SK-N-SH (cell line): Measurements from ENCODE around the gene ZEB1. TPM values are rescaled to one million over a fixed set of nuclear protein-coding genes. Genes with fewer than 3 reads are reported as not detected.

Experiments used
- CTCF ChIA-PET: fragments of 300-600, 350-600 bp; formaldehyde crosslinking; extraction: SDS; loops from one replicate; lab custom pipeline; 2021; lab: Yijun Ruan, JAX
- POLR2A ChIA-PET: fragments of 350-600 bp; sonication (Branson Sonifier 250); formaldehyde crosslinking; extraction: SDS; loops from one replicate; lab custom pipeline; 2020; ENCODE audit warnings: antibody characterized with exemption, inconsistent platforms; lab: Yijun Ruan, JAX
- DNase-seq: peaks from one replicate; pipeline ENCODE4 v3.0.0; 2012
- H2AFZ ChIP-seq: fragments of 200-600 bp; sonication (generic); 2 replicates; pipeline ENCODE4 v1.8.1; 2016; ENCODE audit warnings: antibody characterized with exemption, mild to moderate bottlenecking, low read depth
- H3F3A ChIP-seq: fragments of 200-600 bp; sonication (generic); replicated peaks from 2 replicates; pipeline ENCODE3; 2016; ENCODE audit warnings: antibody characterized with exemption, mild to moderate bottlenecking; ENCODE audit not compliant: insufficient read depth
- H3K27ac ChIP-seq, 2 experiments: fragments of 200-500 bp in 1 of 2; fragments of 200-600 bp in 1 of 2; sonication (Bioruptor generic) in 1 of 2; sonication (generic), shearing (Covaris generic) in 1 of 2; 2 replicates each; pipeline versions ENCODE4 v1.5.1 to v1.6.1; 2014 to 2016; ENCODE audit warnings: low read depth in 2 of 2, inconsistent platforms in 1 of 2, low read length in 1 of 2, mild to moderate bottlenecking in 1 of 2, mixed read lengths in 1 of 2
- H3K27me3 ChIP-seq: fragments of 200-600 bp; sonication (generic), shearing (Covaris generic); 2 replicates; pipeline ENCODE4 v1.6.1; 2016; ENCODE audit warnings: mixed run types; ENCODE audit not compliant: insufficient read depth
- H3K36me3 ChIP-seq, 2 experiments: fragments of 200-500 bp in 1 of 2; fragments of 200-600 bp in 1 of 2; sonication (Bioruptor generic) in 1 of 2; sonication (generic) in 1 of 2; replicated peaks in 1 of 2; 2 replicates each; pipeline versions ENCODE3 to v1.5.1; 2014 to 2016; ENCODE audit warnings: low read length in 1 of 2, mild to moderate bottlenecking in 1 of 2; ENCODE audit not compliant: insufficient read depth in 2 of 2, control insufficient read depth in 1 of 2
- H3K4me1 ChIP-seq, 2 experiments: fragments of 200-500 bp in 1 of 2; fragments of 200-600 bp in 1 of 2; sonication (Bioruptor generic) in 1 of 2; sonication (generic), shearing (Covaris generic) in 1 of 2; 2 replicates each; pipeline versions ENCODE4 v1.5.1 to v1.6.1; 2014 to 2016; ENCODE audit warnings: low read depth in 1 of 2, low read length in 1 of 2, mixed run types in 1 of 2; ENCODE audit not compliant: insufficient read depth in 2 of 2, control insufficient read depth in 1 of 2
- H3K4me2 ChIP-seq: fragments of 200-600 bp; sonication (generic), shearing (Covaris generic); 2 replicates; pipeline ENCODE4 v1.6.1; 2017; ENCODE audit warnings: mixed run types
- H3K4me3 ChIP-seq, 2 experiments: fragments of 200-500 bp in 1 of 2; fragments of 200-600 bp in 1 of 2; sonication (Bioruptor generic) in 1 of 2; sonication (generic), shearing (Covaris generic) in 1 of 2; 2 replicates each; pipeline versions ENCODE4 v1.5.1 to v1.8.1; 2014 to 2016; ENCODE audit warnings: low read depth in 2 of 2, inconsistent platforms in 1 of 2, low read length in 1 of 2, mild to moderate bottlenecking in 1 of 2, mixed read lengths in 1 of 2, moderate library complexity in 1 of 2
- H3K79me2 ChIP-seq: fragments of 200-600 bp; sonication (generic); 2 replicates; pipeline ENCODE4 v1.8.1; 2017; ENCODE audit warnings: mild to moderate bottlenecking; ENCODE audit not compliant: insufficient read depth
- H3K9ac ChIP-seq: fragments of 200-600 bp; sonication (generic); 2 replicates; pipeline ENCODE4 v1.6.1; 2017; ENCODE audit warnings: mixed run types
- H3K9me2 ChIP-seq: fragments of 200-600 bp; sonication (generic); 2 replicates; pipeline ENCODE4 v1.6.1; 2017; ENCODE audit warnings: mixed run types
- H3K9me3 ChIP-seq: fragments of 200-600 bp; sonication (generic); 2 replicates; pipeline ENCODE4 v1.6.1; 2017; ENCODE audit warnings: mixed run types, mild to moderate bottlenecking, moderate library complexity
- H4K20me1 ChIP-seq: fragments of 200-600 bp; sonication (generic); 2 replicates; pipeline ENCODE4 v1.6.1; 2017; ENCODE audit warnings: mild to moderate bottlenecking, mixed run types; ENCODE audit not compliant: insufficient read depth
- EP300 ChIP-seq, 2 experiments: IDR thresholded peaks; 2 replicates each; pipeline versions ENCODE4 v1.4.0 to v1.6.1; 2012; ENCODE audit warnings: borderline replicate concordance in 1 of 2, low read depth in 1 of 2, low read length in 1 of 2
- FOSL2 ChIP-seq: IDR thresholded peaks from 2 replicates; pipeline ENCODE4 v1.4.0; 2012; ENCODE audit warnings: low read depth, mild to moderate bottlenecking, moderate library complexity, borderline replicate concordance
- FOXJ3 ChIP-seq: sonication (generic); formaldehyde crosslinking; IDR thresholded peaks from 2 replicates; pipeline ENCODE4 v1.5.1; 2020; ENCODE audit warnings: mild to moderate bottlenecking, missing genetic modification reagents
- GABPA ChIP-seq: IDR thresholded peaks from 2 replicates; pipeline ENCODE4 v1.4.0; 2012; ENCODE audit warnings: low read depth, mild to moderate bottlenecking
- JUND ChIP-seq: IDR thresholded peaks from 2 replicates; pipeline ENCODE4 v1.4.0; 2012
- MAX ChIP-seq: IDR thresholded peaks from 2 replicates; pipeline ENCODE4 v1.4.0; 2012; ENCODE audit warnings: low read depth
- MEF2A ChIP-seq: IDR thresholded peaks from 2 replicates; pipeline ENCODE4 v1.4.0; 2012; ENCODE audit warnings: low read depth, borderline replicate concordance
- MXI1 ChIP-seq: IDR thresholded peaks from 2 replicates; pipeline ENCODE4 v1.6.1; 2012; ENCODE audit warnings: mild to moderate bottlenecking, low read depth, low read length, improper control_type of control experiment
- NRF1 ChIP-seq: IDR thresholded peaks from 2 replicates; pipeline ENCODE4 v1.6.1; 2012; ENCODE audit warnings: low read depth, mild to moderate bottlenecking, low read length
- POLR2AphosphoS5 ChIP-seq: IDR thresholded peaks from 2 replicates; pipeline ENCODE4 v1.6.1; 2012; ENCODE audit warnings: low read depth, low read length
- RAD21 ChIP-seq: IDR thresholded peaks from 2 replicates; pipeline ENCODE4 v1.6.1; 2012; ENCODE audit warnings: mild to moderate bottlenecking, low read length
- RCOR1 ChIP-seq: fragments of 150-350 bp; IDR thresholded peaks from 2 replicates; pipeline ENCODE4 v1.6.1; 2017; ENCODE audit warnings: antibody characterized with exemption, low read length
- SIN3A ChIP-seq: IDR thresholded peaks from 2 replicates; pipeline ENCODE4 v1.6.1; 2012; ENCODE audit warnings: low read depth, mild to moderate bottlenecking, low read length, moderate library complexity, borderline replicate concordance
- TAF1 ChIP-seq: IDR thresholded peaks from 2 replicates; pipeline ENCODE4 v1.6.1; 2012; ENCODE audit warnings: low read depth, mild to moderate bottlenecking, low read length, moderate library complexity, borderline replicate concordance
- TCF12 ChIP-seq: IDR thresholded peaks from 2 replicates; pipeline ENCODE4 v1.4.0; 2012
- TEAD4 ChIP-seq: IDR thresholded peaks from 2 replicates; pipeline ENCODE4 v1.4.0; 2012; ENCODE audit warnings: mild to moderate bottlenecking, borderline replicate concordance; ENCODE audit not compliant: insufficient read depth
- YY1 ChIP-seq: IDR thresholded peaks from 2 replicates; pipeline ENCODE4 v1.4.0; 2012; ENCODE audit warnings: low read depth, mild to moderate bottlenecking
- WGBS: methylation state at CpG from one replicate; pipeline ENCODE4 v1.1.6; 2017; ENCODE audit warnings: low lambda C conversion rate; 5-methylcytosine and 5-hydroxymethylcytosine counted together
- polyA plus RNA-seq, 3 experiments: library from polyadenylated mRNA; depleted of rRNA; stranded (reverse); fragments of >200 nt; gene quantifications; 2 replicates each; pipeline ENCODE4 v1.2.3, GENCODE V29; 2012
- TF ChIP-seq, protein P1 (sequence below): fragments of 150-350 bp; IDR thresholded peaks from 2 replicates; pipeline ENCODE4 v1.6.1; 2017; ENCODE audit warnings: antibody characterized with exemption, low read length, low read depth, borderline replicate concordance
- TF ChIP-seq, protein P2 (sequence below): IDR thresholded peaks from 2 replicates; pipeline ENCODE4 v1.4.0; 2012; ENCODE audit warnings: low read depth, borderline replicate concordance

Gene ZEB1
- polyA plus RNA-seq, 1 of the 3 experiments (the other 2 are of a cell fraction), result 5.4 TPM

DNA sequence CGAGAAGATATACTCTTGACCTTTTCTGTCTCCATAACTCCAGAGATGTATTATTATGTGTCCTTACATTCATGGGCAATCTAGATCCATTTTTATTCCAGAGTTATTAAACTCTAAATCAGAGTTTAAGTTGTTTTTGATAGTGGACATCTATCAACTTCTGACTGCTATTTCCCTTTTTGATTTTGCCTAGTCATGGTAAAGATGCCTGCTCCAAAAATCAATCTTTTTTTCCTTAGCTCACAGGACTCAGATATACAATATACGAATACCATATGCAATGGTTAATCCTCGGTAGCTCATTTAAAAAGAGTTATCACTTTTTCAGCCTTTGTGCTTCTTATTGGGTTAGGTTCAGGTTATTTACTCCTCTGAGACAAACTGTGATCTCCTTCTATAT is 15.8 kb upstream of the ZEB1 start:
- Histone ChIP-seq H3K9ac (no peak overlapping the region), H3K9me3 (no peaks in the 10 kb centered on the region), H2AFZ (no peak overlapping the region), H3K79me2 (no peaks in the 10 kb centered on the region), H3K36me3 (no peaks in the 10 kb centered on the region), H3K4me2 (no peak overlapping the region)
- WGBS, result 90% methylated on average over 3 of the region's 3 CpGs
- TF ChIP-seq NRF1 (no peak), TAF1 (no peak), RCOR1 (no peak), TCF12 (no peak), TEAD4 (no peak), JUND (no peak), MAX (no peak), POLR2AphosphoS5 (no peak), YY1 (no peak), RAD21 (no peak), EP300 (IDR thresholded peaks at IDR 0.05; ENCODE audit: borderline replicate concordance in 1 of 2, low read depth in 1 of 2, low read length in 1 of 2) (no peak), SIN3A (no peak), FOSL2 (no peak), MEF2A (no peak), GABPA (no peak), MXI1 (no peak)
- TF ChIP-seq, protein P1, sequence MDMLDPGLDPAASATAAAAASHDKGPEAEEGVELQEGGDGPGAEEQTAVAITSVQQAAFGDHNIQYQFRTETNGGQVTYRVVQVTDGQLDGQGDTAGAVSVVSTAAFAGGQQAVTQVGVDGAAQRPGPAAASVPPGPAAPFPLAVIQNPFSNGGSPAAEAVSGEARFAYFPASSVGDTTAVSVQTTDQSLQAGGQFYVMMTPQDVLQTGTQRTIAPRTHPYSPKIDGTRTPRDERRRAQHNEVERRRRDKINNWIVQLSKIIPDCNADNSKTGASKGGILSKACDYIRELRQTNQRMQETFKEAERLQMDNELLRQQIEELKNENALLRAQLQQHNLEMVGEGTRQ, result no peak
- TF ChIP-seq, protein P2, sequence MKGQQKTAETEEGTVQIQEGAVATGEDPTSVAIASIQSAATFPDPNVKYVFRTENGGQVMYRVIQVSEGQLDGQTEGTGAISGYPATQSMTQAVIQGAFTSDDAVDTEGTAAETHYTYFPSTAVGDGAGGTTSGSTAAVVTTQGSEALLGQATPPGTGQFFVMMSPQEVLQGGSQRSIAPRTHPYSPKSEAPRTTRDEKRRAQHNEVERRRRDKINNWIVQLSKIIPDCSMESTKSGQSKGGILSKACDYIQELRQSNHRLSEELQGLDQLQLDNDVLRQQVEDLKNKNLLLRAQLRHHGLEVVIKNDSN, result no peak
- TF ChIP-seq, all 33 proteins: peak for 0
- H3K4me1 ChIP-seq, result no peaks in the 10 kb centered on the region
- H4K20me1 ChIP-seq, result no peaks in the 10 kb centered on the region
- no peak overlapping the region for H3K27ac ChIP-seq
- no peaks in the 10 kb centered on the region for H3K9me2 ChIP-seq
- ChIA-PET POLR2A (no interaction called here), CTCF (interaction anchor here (1.0 kb wide), 1 partner anchor 45 kb away, joined by 3 read pairs; no protein-coding TSS in a partner anchor)
- H3K4me3 ChIP-seq, result no peak overlapping the region
- H3K27me3 ChIP-seq, result no peaks in the 10 kb centered on the region
- no peaks in the 10 kb centered on the region for H3F3A ChIP-seq
- no peak for DNase-seq

DNA sequence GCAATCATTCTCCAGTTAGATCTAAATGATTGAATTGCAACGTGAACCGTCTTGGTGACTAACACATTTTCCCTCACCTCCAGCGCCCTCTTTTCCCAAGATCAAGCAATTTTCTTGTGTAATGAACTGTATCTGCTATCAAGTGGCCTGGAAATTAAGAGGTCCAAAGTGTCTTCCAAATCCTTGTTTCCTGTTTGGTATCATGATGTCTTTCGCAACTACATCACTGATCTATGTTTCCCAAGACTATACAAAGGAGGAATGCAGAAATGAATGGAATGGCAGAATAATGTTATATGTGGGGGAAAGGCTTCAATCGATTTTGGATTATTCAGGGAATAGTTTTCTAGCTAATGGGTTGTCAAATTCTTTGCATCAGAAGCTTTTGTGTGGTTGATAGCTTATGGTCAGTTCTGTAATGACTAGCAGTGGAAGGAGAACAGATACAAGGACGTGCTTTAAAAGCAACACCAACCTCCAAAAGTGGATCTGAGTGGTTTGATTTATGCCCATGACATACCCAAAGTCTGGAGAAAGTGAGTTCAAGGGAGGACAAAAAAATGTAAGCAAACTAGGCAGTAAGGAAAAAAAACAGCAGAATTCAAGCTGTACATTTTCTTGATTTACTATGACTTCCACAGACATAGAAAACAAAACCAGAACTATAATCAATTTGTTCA is 14.6 kb upstream of the ZEB1 start:
- H2AFZ ChIP-seq, result no peak overlapping the region; the same call in 1 of the 2 replicates
- H3K36me3 ChIP-seq, result no peaks in the 10 kb centered on the region
- H3K79me2 ChIP-seq, result no peaks in the 10 kb centered on the region
- no peaks in the 10 kb centered on the region for H4K20me1 ChIP-seq
- H3F3A ChIP-seq, result no peaks in the 10 kb centered on the region
- H3K4me2 ChIP-seq, result no peak overlapping the region
- no peak for TF ChIP-seq FOXJ3 (CRISPR knock-in tag)
- TF ChIP-seq GABPA, result no peak
- TF ChIP-seq NRF1, result no peak
- 79% methylated on average over 6 of the region's 6 CpGs for WGBS
- H3K4me3 ChIP-seq, result no peak overlapping the region
- no peaks in the 10 kb centered on the region for H3K9me2 ChIP-seq
- H3K27me3 ChIP-seq, result no peaks in the 10 kb centered on the region
- H3K27ac ChIP-seq, result no peak overlapping the region
- H3K9ac ChIP-seq, result no peak overlapping the region
- no peaks in the 10 kb centered on the region for H3K4me1 ChIP-seq
- DNase-seq, result no peak
- CTCF ChIA-PET, result interaction anchor here (0.6 kb wide), 1 partner anchor 12 kb away, joined by 3 read pairs; no protein-coding TSS in a partner anchor
- POLR2A ChIA-PET, result no interaction called here
- no peaks in the 10 kb centered on the region for H3K9me3 ChIP-seq
